ENCODE results near the gene E4F1. TPM values are rescaled to one million over a fixed set of nuclear protein-coding genes. Genes with fewer than 3 reads are reported as not detected.

Gene E4F1
- total and polyA plus RNA-seq, 2 donors (not counting 1 experiment from before 2014, with no cell fraction given) = 41.8 to 70.9 TPM

- CTCF ChIA-PET = no interaction called here
- TF ChIP-seq CTCF (IDR thresholded peaks at IDR 0.05) (no peak), EZH2 (IDR thresholded peaks at IDR 0.05; ENCODE audit: borderline replicate concordance, insufficient read depth, low read depth, low read length, poor library complexity, severe bottlenecking) (no peak)
- H3K36me3 ChIP-seq (replicated peaks in 1 of 2; ENCODE audit: control extremely low read depth in 1 of 2, control insufficient read depth in 1 of 2, extremely low read depth in 1 of 2, insufficient read depth in 2 of 2, low read length in 1 of 2) = peaks cover 0 to 32% of the 10 kb centered on the region in 2 experiments
- H4K20me1 ChIP-seq (ENCODE audit: control insufficient read depth, insufficient read depth, low read length, poor library complexity, severe bottlenecking) = peaks cover 10% of the 10 kb centered on the region
- Mint-ChIP-seq H3K4me3 (no peak overlapping the region), H3K4me1 (peaks cover 1% of the 10 kb centered on the region), H3K27me3 (peaks cover 3% of the 10 kb centered on the region), H3K27ac (no peak overlapping the region), H3K9me3 (ENCODE audit: insufficient read depth) (no peaks in the 10 kb centered on the region)
- no peak overlapping the region for H3K9ac ChIP-seq (ENCODE audit: low read length)
- H3K27ac ChIP-seq (ENCODE audit: low read length in 2 of 2) = no peak overlapping the region
- peak overlapping the region; percentile 37 for H3K4me2 ChIP-seq (replicated peaks; ENCODE audit: low read depth, low read length, poor library complexity, severe bottlenecking)
- H3K4me1 ChIP-seq (ENCODE audit: control insufficient read depth in 2 of 2, insufficient read depth in 2 of 2, low read length in 2 of 2) = peaks cover 12 to 15% of the 10 kb centered on the region in 2 donors
- no peak overlapping the region for H3K4me3 ChIP-seq (ENCODE audit: control extremely low read depth in 1 of 5, extremely low read depth in 1 of 5, insufficient read depth in 1 of 5, low read depth in 2 of 5, low read length in 4 of 5)
- intact Hi-C loops (cut with micrococcal nuclease) = no loop called here
- WGBS (ENCODE audit: insufficient coverage) = 30% methylated on average over 65 of the region's 65 CpGs
- POLR2A ChIA-PET = no interaction called here
- ATAC-seq (ENCODE audit: low read depth) (no peak), DNase-seq (no peak)
- no peaks in the 10 kb centered on the region for H3K79me2 ChIP-seq (ENCODE audit: control insufficient read depth, insufficient read depth, low read length)
- H2AFZ ChIP-seq (ENCODE audit: insufficient read depth, low read depth, low read length, poor library complexity, severe bottlenecking) = no peak overlapping the region
- peaks cover 0 to 27% (median 11%) of the 10 kb centered on the region in 4 experiments for H3K27me3 ChIP-seq (replicated peaks in 1 of 4; ENCODE audit: control extremely low read depth in 1 of 4, control insufficient read depth in 3 of 4, insufficient read depth in 4 of 4, low read length in 3 of 4)
- H3K9me3 ChIP-seq (ENCODE audit: control extremely low read depth in 1 of 3, control insufficient read depth in 2 of 3, insufficient read depth in 1 of 3, low read length in 2 of 3) = peaks cover 0 to 5% (median 0%) of the 10 kb centered on the region in 3 donors
Observed at GRCh38 chr16:2237493-2238149, 14.2 kb downstream of the E4F1 start.

DNA sequence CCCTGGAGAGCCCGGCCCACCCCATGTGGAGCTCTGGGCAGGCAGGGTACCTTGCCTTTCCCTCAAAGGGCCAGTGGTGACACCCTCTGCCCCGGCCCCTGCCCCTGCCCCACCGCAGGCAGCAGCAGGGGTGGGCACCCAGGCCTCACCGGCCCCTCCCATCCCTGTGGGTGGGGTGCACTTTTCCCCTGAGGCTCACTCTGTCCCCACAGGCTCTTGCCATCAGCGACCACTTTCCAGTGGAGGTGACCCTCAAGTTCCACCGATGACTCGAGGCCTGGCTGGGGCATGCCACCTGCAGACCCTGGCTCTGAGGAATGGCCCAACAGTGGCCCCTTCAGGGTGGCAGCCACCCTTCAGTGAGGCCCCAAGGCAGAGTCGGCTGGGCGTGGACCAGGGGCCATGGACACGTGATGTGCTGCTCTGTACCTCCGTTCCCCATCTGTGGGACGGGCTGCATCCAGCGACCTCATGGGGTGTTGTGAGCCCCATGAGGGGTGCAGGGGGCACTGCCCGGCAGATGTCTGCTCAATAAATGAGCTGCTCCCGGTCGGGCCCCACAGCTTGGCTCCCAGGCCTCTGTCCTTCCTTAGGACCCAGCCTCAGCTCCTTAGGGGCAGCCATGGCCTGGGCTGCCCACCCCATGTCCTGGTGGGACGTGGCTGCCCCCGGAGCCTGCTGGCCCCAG is 14.9 kb downstream of the E4F1 start:
- H3K4me1 ChIP-seq (ENCODE audit: control insufficient read depth in 2 of 2, insufficient read depth in 2 of 2, low read length in 2 of 2) = peaks cover 12 to 15% of the 10 kb centered on the region in 2 donors
- Mint-ChIP-seq H3K27ac (no peak overlapping the region), H3K4me1 (peaks cover 1% of the 10 kb centered on the region), H3K9me3 (ENCODE audit: insufficient read depth) (no peaks in the 10 kb centered on the region), H3K4me3 (no peak overlapping the region), H3K27me3 (peaks cover 3% of the 10 kb centered on the region)
- TF ChIP-seq CTCF (IDR thresholded peaks at IDR 0.05) (no peak), EZH2 (IDR thresholded peaks at IDR 0.05; ENCODE audit: borderline replicate concordance, insufficient read depth, low read depth, low read length, poor library complexity, severe bottlenecking) (no peak)
- intact Hi-C loops (cut with micrococcal nuclease) = no loop called here
- WGBS (ENCODE audit: insufficient coverage) = 68% methylated on average over 18 of the region's 18 CpGs
- ATAC-seq (ENCODE audit: low read depth) = no peak
- POLR2A ChIA-PET = no interaction called here
- H3K27me3 ChIP-seq (replicated peaks in 1 of 4; ENCODE audit: control extremely low read depth in 1 of 4, control insufficient read depth in 3 of 4, insufficient read depth in 4 of 4, low read length in 3 of 4) = peaks cover 0 to 27% (median 11%) of the 10 kb centered on the region in 4 experiments
- peaks cover 0 to 33% of the 10 kb centered on the region in 2 experiments for H3K36me3 ChIP-seq (replicated peaks in 1 of 2; ENCODE audit: control extremely low read depth in 1 of 2, control insufficient read depth in 1 of 2, extremely low read depth in 1 of 2, insufficient read depth in 2 of 2, low read length in 1 of 2)
- no peak for DNase-seq
- no peak overlapping the region for H2AFZ ChIP-seq (ENCODE audit: insufficient read depth, low read depth, low read length, poor library complexity, severe bottlenecking)
- peaks cover 10% of the 10 kb centered on the region for H4K20me1 ChIP-seq (ENCODE audit: control insufficient read depth, insufficient read depth, low read length, poor library complexity, severe bottlenecking)
- CTCF ChIA-PET = no interaction called here
- no peak overlapping the region for H3K4me2 ChIP-seq (replicated peaks; ENCODE audit: low read depth, low read length, poor library complexity, severe bottlenecking)
- H3K9me3 ChIP-seq (ENCODE audit: control extremely low read depth in 1 of 3, control insufficient read depth in 2 of 3, insufficient read depth in 1 of 3, low read length in 2 of 3) = peaks cover 0 to 5% (median 0%) of the 10 kb centered on the region in 3 donors
- no peak overlapping the region for H3K27ac ChIP-seq (ENCODE audit: low read length in 2 of 2)
- H3K4me3 ChIP-seq (ENCODE audit: control extremely low read depth in 1 of 5, extremely low read depth in 1 of 5, insufficient read depth in 1 of 5, low read depth in 2 of 5, low read length in 4 of 5) = no peak overlapping the region
- no peaks in the 10 kb centered on the region for H3K79me2 ChIP-seq (ENCODE audit: control insufficient read depth, insufficient read depth, low read length)
- no peak overlapping the region for H3K9ac ChIP-seq (ENCODE audit: low read length)

Measured in B cell (primary cell).